Posterior vena cava (tissue), 2 donors: Measurements from ENCODE around the gene SELENOO. TPM values are rescaled to one million over a fixed set of nuclear protein-coding genes. Genes with fewer than 3 reads are reported as not detected.

Experiments used
- total RNA-seq, 2 donors: library from RNA; stranded (reverse); fragmentation: NEBNext Ultra II Directional; extraction: Animal tissue kit (Norgen Biotek cat#: 25700); gene quantifications; one replicate each; pipeline ENCODE4 v1.2.1, GENCODE V29; 2021
- donor health status: DM: yes; HTN: yes; CAD: no.
- donor health status: DM: yes; HTN: yes; CAD: no.

Gene SELENOO
- total RNA-seq, 2 donors from 2014 or later: 10.8 to 11.9 TPM

Other genes starting within 250 kb of the SELENOO start
- gene PIM3, start 240.2 kb upstream of the SELENOO start, total RNA-seq: 10 to 100 TPM; 29.9 to 37.2 TPM
- gene IL17REL, start 188.2 kb upstream of the SELENOO start, total RNA-seq: not detected
- gene TTLL8, start 142.7 kb upstream of the SELENOO start, total RNA-seq: not detected
- under 1 TPM; 0.19 to 0.28 TPM for gene MLC1, start 115.6 kb upstream of the SELENOO start, total RNA-seq
- under 1 TPM; 0.43 to 0.56 TPM for gene MOV10L1, start 111.0 kb upstream of the SELENOO start, total RNA-seq
- under 1 TPM; 0.19 to 0.23 TPM for gene PANX2, start 30.3 kb upstream of the SELENOO start, total RNA-seq
- gene TRABD, start 15.1 kb upstream of the SELENOO start, total RNA-seq: 10 to 100 TPM; 18.3 to 20.5 TPM
- gene TUBGCP6, start 44.0 kb downstream of the SELENOO start, total RNA-seq: 10 to 100 TPM; 20.6 to 23.4 TPM
- gene HDAC10, start 50.3 kb downstream of the SELENOO start, total RNA-seq: 10 to 100 TPM; 14.1 to 23.6 TPM
- 10 to 100 TPM; 10.4 to 13.2 TPM for gene MAPK12, start 60.7 kb downstream of the SELENOO start, total RNA-seq
- 10 to 100 TPM; 11.5 to 11.6 TPM for gene MAPK11, start 69.4 kb downstream of the SELENOO start, total RNA-seq
- 100 to 1,000 TPM; 108 to 125 TPM for gene PLXNB2, start 106.6 kb downstream of the SELENOO start, total RNA-seq
- 1 to 10 TPM; 2.1 to 2.5 TPM for gene DENND6B, start 126.0 kb downstream of the SELENOO start, total RNA-seq
- 10 to 100 TPM; 35.3 to 36.0 TPM for gene PPP6R2, start 142.3 kb downstream of the SELENOO start, total RNA-seq